NK-92 (cell line): ENCODE data around the gene WDR87.

Experiments used
- DNase-seq: peaks from one replicate; lab custom pipeline; 2025; ENCODE audit not compliant: unreplicated experiment; lab: John Stamatoyannopoulos, UW

Gene WDR87

GRCh38 chr19:37905946-37906868, at the start of gene WDR87:
WDR87 (minus strand) TSS chr19:37906594; CDS start chr19:37898239, 8,355 bp downstream.
- no peak for DNase-seq

DNA sequence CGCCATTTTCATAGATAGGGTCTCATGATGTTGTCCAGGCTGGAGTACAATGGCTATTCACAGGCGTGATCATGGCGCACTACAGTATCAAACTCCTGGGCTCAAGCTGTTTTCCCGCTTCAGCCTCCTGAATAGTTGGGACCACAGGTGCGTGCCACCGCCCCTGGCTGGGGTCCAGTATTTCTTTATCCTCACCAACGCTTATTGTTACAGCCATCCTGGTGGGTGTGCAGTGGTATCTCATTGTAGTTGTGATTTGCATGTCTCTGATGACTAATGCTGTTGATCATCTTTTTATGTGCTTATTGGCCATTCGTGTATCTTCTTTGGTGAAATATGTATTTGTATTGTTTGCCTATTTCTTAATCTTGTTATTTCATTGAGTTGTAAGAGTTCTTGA, 49.6 kb upstream of the WDR87 start:
- no peak for DNase-seq

DNA sequence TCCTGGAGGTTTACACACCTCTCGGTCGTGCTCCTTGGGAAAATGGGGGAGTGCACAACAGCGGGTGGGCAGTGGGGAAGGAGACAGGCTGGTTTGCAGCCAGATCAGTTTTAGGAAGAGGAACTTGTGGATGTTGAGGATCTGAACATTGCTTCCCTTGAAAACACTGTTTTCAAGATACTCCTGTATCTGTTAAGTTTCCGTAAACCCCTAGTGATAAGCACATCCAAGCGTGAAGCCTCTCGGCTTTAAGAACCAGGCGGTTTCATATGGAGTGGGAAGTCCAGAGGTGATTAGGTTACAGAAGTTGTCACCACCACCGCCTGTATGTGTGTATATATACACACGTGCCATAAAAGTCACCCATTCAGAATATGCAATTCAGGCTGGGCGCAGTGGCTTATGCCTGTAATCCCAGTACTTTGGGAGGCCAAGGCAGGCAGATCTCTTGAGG, 48.1 kb upstream of the WDR87 start:
- DNase-seq: no peak

DNA sequence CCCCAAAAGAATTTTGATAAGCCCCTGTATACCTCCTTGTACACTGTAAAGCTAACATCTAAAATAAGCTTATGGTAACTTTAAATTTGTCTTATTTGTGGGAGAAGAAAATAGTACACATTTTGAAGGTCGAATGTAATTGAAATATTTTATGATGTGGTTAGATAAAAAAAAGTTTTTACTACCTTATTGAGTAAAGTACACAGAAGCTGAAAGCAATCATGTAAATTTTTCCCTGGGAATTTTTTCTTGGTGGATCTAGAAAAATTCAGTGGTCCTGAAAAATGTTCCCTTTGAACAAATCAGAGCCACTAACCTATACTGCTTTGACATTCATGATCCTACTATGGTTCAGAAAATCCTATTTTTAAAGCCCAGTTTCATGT, 47.5 kb upstream of the WDR87 start:
- DNase-seq: no peak

- no peak for DNase-seq
Observed at GRCh38 chr19:37953171-37953917, 47.0 kb upstream of the WDR87 start.

- DNase-seq: no peak
Observed at GRCh38 chr19:37951816-37952210, 45.4 kb upstream of the WDR87 start.

DNA sequence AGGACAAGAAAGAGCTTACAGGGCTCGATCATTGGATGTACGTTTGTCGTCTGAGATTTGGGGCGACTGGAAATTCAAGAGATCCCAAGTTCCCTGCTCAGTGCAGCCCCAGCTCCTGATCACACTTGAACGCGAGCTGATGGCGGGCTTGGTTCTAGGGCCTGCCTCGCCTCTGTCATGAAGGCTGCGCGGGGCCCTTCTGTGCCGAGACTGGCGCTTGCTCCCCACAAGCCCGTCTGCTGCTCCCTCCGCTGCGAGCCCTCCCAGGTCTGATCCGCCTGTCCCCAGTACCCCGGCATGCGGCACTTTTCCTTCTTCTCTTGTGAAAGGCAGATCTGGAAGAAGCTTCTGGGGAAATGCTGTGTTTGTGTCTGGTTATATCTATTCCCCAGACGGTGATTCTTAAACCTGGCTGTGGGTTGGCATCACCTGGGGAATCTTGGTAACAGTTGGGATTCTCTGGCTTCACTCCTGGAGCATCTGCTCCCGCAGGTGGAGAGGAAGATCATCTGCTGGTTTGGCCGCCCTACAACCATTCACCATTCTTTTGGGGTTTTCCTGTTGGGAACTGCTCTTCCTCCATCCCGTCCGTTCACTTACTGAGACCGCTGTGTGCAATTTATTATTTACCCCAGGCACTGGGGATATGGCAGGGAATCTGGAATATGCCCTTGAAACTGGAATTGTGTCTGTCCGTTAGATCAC, 44.2 kb upstream of the WDR87 start:
- no peak for DNase-seq

DNA sequence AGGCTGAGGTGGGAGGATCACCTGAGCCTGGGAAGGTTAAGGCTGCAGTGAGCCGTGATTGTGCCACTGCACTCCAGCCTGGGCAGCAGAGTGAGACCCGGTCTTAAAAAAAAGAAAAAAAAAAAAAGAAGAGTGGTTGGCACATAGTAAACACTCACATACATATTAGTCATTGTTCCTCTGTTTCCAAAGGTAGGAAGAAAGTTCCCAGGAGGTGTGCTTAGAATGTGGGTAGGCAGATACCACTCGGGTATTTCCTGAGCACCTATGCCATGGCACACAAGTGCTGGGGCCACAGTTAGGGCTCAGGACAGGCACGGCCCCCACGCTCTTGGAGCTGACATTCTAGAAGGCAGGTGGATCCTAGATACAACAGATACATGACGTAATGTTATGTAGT, 42.0 kb upstream of the WDR87 start:
- no peak for DNase-seq

GRCh38 chr19:37947778-37948177, 41.4 kb upstream of the WDR87 start:
- no peak for DNase-seq

GRCh38 chr19:37946132-37946531, 39.7 kb upstream of the WDR87 start:
- no peak for DNase-seq

- DNase-seq: no peak
Observed at GRCh38 chr19:37943480-37943879, 37.1 kb upstream of the WDR87 start.

DNA sequence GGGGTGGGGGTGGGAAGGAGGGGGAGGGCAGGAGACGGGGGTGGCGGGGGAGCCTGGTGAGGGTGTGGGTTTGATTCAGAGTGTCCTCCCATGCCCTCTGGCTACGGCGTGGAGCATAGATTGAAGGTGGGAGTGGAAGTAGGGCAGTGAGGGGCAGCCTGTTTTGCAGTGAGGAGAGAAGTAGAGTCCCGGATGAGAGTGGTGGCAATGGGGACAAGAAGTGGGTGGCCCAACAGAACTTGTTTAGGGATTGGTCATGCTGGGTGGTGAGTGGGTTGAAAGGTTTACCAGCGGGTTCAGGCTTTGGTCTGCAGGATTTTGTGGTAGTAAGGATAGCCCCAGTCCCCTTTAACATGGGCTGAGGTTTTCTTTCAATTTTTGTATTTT, 36.1 kb upstream of the WDR87 start:
- DNase-seq: no peak

DNA sequence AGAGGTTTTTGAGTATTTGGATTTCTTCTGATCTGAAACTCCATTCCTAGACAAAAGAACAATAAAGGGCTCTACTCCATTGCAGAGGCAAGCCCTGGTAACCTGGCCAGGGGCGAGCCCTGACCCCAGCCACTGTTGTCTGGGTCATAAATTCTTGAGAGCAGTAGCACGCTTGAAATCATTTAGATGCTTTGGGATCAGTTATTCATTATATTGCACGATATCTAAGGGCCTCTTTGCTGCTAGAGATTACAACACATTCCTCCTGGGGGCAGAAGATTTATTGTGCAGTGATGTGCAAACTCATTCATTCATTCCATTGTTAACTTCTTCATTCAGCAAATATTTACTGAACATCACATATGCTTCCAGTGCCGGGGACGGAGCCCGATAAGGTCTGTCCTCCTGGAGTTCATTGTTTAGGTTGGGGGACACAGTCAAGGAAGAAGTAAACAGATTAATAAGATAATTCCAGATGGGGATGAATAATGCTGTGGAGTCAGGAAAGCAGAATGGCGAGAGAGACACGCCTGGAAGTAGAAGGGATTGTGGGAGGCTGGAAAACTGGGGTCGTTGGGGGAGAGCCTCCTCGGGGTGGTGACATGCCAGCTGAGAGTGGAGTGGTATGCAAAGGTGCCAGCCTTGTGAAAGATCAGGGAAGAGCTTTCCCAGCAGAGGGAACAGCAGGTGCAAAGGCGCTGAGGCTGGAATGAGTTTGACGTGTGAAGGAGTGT, 35.6 kb upstream of the WDR87 start:
- no peak for DNase-seq

DNA sequence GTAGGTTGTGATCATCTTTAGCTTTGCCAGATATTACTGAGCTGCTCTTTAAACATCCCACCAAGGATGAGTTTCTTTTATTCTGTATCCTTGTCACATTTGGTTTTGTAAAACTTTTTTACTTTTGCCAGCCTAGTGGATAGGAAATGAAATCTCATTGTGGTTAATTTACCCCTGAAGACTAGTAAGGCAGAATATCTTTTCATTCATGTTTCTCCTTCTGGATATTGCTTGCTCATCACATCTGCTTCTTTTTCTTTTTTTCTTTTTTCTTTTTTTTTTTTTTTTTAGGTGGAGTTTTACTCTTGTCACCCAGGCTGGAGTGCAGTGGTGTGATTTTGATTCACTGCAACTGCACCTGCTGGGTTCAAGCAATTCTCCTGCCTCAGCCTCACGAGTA, 32.0 kb upstream of the WDR87 start:
- DNase-seq: no peak

DNA sequence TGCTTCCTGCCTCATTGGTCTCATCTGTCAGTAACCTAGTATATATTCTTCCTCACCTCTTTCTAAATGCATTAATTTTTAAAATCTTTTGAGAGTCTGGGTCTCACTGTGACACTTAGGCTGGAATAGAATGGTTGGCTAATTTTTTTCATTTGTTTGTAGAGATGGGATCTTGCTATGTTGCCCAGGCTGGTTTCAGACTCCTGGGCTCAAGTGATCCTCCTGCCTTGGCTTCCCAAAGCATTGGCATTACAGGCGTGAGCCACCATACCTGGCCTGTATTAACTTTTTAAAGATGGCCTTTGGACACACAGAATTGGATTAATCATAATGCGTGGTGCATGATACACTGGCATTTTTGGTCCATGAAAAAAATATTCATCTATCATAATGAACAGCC, 30.5 kb upstream of the WDR87 start:
- DNase-seq: no peak

GRCh38 chr19:37936166-37936565, 29.8 kb upstream of the WDR87 start:
- DNase-seq: no peak

DNA sequence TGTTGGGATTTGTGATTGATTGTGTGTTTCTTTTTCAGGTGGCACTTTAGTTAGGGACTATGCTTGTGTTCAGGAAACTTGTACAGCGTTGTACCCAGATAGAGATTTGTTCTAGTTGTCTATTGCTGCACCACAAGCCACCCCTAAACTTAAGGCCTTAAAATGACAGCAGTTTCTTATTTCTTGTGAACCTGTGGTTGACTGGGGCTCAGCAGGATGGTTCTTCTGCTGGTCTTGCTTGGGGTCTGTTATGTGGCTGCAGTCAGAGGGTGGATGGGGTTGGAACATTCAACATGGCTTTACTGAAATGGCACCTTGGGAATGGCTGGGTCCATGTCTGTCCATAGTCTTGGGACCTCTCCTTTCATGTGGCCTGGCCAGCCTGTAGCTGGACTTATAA, 28.9 kb upstream of the WDR87 start:
- DNase-seq: no peak

DNA sequence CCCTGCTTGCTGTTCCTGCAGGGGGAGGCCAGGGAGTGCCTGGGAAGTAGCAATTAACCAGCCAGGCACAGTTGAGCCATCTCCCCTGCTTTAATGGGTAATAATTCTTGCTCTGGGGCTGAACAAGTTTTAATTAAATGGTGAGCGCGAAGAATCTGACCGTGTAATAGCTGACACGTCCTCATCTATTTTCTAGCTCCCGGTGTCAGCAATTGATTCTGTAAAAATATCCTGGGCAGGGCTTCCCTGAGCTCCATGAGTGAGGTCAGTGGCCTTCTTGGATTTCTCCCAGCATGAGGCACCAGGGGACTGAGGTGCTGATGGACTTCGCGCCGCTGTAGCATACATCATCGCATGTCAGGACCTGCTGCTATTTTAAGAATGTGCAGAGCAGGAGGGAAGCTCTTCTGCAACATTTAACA, 27.6 kb upstream of the WDR87 start:
- DNase-seq: no peak

- no peak for DNase-seq
Observed at GRCh38 chr19:37932985-37933936, 26.9 kb upstream of the WDR87 start.
